ENCODE data around the gene C2.
"Not testable (repeated sequence)": the region's sequence is repeated elsewhere in the genome, so short reads cannot be mapped to it uniquely, and the experiment has no call there.

C2 gene

GRCh38 chr6:31958741-31959739, 31.5 kb downstream of the C2 start, which contains the start of the genes NELFE and SKIC2:
Gene NELFE, minus strand, starts transcription at chr6:31958971. Its CDS starts 525 bp downstream, at chr6:31958446.
Gene SKIC2, plus strand, starts transcription at chr6:31959175. Its CDS starts 18 bp downstream, at chr6:31959193.
- DNase-seq (ENCODE audit: low spot score): peak; percentile 100

GRCh38 chr6:31961616-31962015, 34.1 kb downstream of the C2 start:
- DNase-seq (ENCODE audit: low spot score): no peak

- DNase-seq (ENCODE audit: low spot score): no peak
Observed at GRCh38 chr6:31963921-31964320, 36.4 kb downstream of the C2 start.

GRCh38 chr6:31965700-31966099, 38.2 kb downstream of the C2 start:
- DNase-seq (ENCODE audit: low spot score): no peak

- no peak for DNase-seq (ENCODE audit: low spot score)
Observed at GRCh38 chr6:31966506-31966905, 39.0 kb downstream of the C2 start.

- DNase-seq (ENCODE audit: low spot score): no peak
Observed at GRCh38 chr6:31966997-31967925, 39.7 kb downstream of the C2 start.

- DNase-seq (ENCODE audit: low spot score): no peak
Observed at GRCh38 chr6:31967926-31968320, 40.4 kb downstream of the C2 start.

- DNase-seq (ENCODE audit: low spot score): no peak
Observed at GRCh38 chr6:31968326-31968725, 40.8 kb downstream of the C2 start.

- DNase-seq (ENCODE audit: low spot score): no peak
Observed at GRCh38 chr6:31968791-31969711, 41.5 kb downstream of the C2 start.

- no peak for DNase-seq (ENCODE audit: low spot score)
Observed at GRCh38 chr6:31969712-31970603, 42.4 kb downstream of the C2 start.

- DNase-seq (ENCODE audit: low spot score): no peak
Observed at GRCh38 chr6:31970604-31971271, 43.2 kb downstream of the C2 start.

GRCh38 chr6:31971279-31971992, 43.9 kb downstream of the C2 start:
- DNase-seq (ENCODE audit: low spot score): peak; percentile 25

GRCh38 chr6:31971993-31972708, 44.6 kb downstream of the C2 start, which contains the start of gene DXO:
Gene DXO, minus strand, starts transcription at chr6:31972138. Its CDS starts 463 bp downstream, at chr6:31971675.
- peak; percentile 99 for DNase-seq (ENCODE audit: low spot score)

- no peak for DNase-seq (ENCODE audit: low spot score)
Observed at GRCh38 chr6:31972709-31973350, 45.3 kb downstream of the C2 start.

- DNase-seq (ENCODE audit: low spot score): not testable (repeated sequence)
Observed at GRCh38 chr6:31976065-31976464, 48.5 kb downstream of the C2 start.

- DNase-seq (ENCODE audit: low spot score): no peak
Observed at GRCh38 chr6:31977816-31978431, 50.4 kb downstream of the C2 start.

- no peak for DNase-seq (ENCODE audit: low spot score)
Observed at GRCh38 chr6:31978831-31979230, 51.3 kb downstream of the C2 start.
